Left lobe of liver (tissue), 2 donors: ENCODE measurements around the gene FILIP1. TPM values are rescaled to one million over a fixed set of nuclear protein-coding genes. Genes with fewer than 3 reads are reported as not detected.

Source experiments
- ATAC-seq: fragments of 200-7000 bp; cut with Tn5 transposase; one replicate; pipeline ENCODE4 v1.9.1; 2020; ENCODE audit warnings: mild to moderate bottlenecking, moderate library complexity
- DNase-seq: peaks from one replicate; pipeline ENCODE4 v3.0.0-alpha.2; 2020; ENCODE audit warnings: low spot score
- total RNA-seq: library from RNA; stranded (reverse); gene quantifications from one replicate; pipeline ENCODE4 v1.2.1, GENCODE V29; 2021
- donor health status: DM: no; HTN: no; CAD: no; lungs with moderate emphysema.
- donor health status: DM: no; HTN: yes; CAD: no.

Gene FILIP1
- 1.1 TPM for total RNA-seq

- ATAC-seq (peak; percentile 63), DNase-seq (no peak)
Measured at GRCh38 chr6:75493400-75494064, at the start of gene FILIP1. Gene FILIP1, minus strand, starts transcription at chr6:75493800. Its CDS starts 78,828 bp downstream, at chr6:75414972.

- DNase-seq (no peak), ATAC-seq (no peak)
Measured at GRCh38 chr6:75543311-75543710, 49.7 kb upstream of the FILIP1 start.

GRCh38 chr6:75539136-75539535 is 45.5 kb upstream of the FILIP1 start:
- ATAC-seq, result no peak

GRCh38 chr6:75532521-75532920 is 38.9 kb upstream of the FILIP1 start:
- ATAC-seq (no peak), DNase-seq (no peak)

More at GRCh38 chr6:75539136-75539535, 45.5 kb upstream of the FILIP1 start:
- DNase-seq, result no peak

GRCh38 chr6:75531174-75531573 is 37.6 kb upstream of the FILIP1 start:
- ATAC-seq, result no peak
- DNase-seq, result no peak

GRCh38 chr6:75530696-75531095 is 37.1 kb upstream of the FILIP1 start:
- DNase-seq (no peak), ATAC-seq (no peak)

- no peak for ATAC-seq
- no peak for DNase-seq
Measured at GRCh38 chr6:75528423-75528822, 34.8 kb upstream of the FILIP1 start.

- peak; percentile 53 for DNase-seq
- ATAC-seq, result peak; percentile 98
Measured at GRCh38 chr6:75526502-75527127, 33.0 kb upstream of the FILIP1 start.

GRCh38 chr6:75525682-75526081 is 32.1 kb upstream of the FILIP1 start:
- ATAC-seq (no peak), DNase-seq (no peak)

- ATAC-seq (peak; percentile 89), DNase-seq (no peak)
Measured at GRCh38 chr6:75524322-75524972, 30.8 kb upstream of the FILIP1 start.

GRCh38 chr6:75516757-75517156 is 23.2 kb upstream of the FILIP1 start:
- ATAC-seq (no peak), DNase-seq (no peak)

GRCh38 chr6:75512591-75512990 is 19.0 kb upstream of the FILIP1 start:
- ATAC-seq (no peak), DNase-seq (no peak)

- ATAC-seq (no peak), DNase-seq (no peak)
Measured at GRCh38 chr6:75505424-75505823, 11.8 kb upstream of the FILIP1 start.

- DNase-seq (no peak), ATAC-seq (no peak)
Measured at GRCh38 chr6:75504465-75505222, 11.0 kb upstream of the FILIP1 start.

- ATAC-seq (no peak), DNase-seq (no peak)
Measured at GRCh38 chr6:75503291-75503690, 9.7 kb upstream of the FILIP1 start.

GRCh38 chr6:75502884-75503283 is 9.3 kb upstream of the FILIP1 start:
- ATAC-seq, result no peak
- no peak for DNase-seq

- no peak for ATAC-seq
- DNase-seq, result no peak
Measured at GRCh38 chr6:75501756-75502155, 8.2 kb upstream of the FILIP1 start.

- DNase-seq, result no peak
- ATAC-seq, result no peak
Measured at GRCh38 chr6:75499640-75500039, 6.0 kb upstream of the FILIP1 start.

GRCh38 chr6:75498862-75499261 is 5.3 kb upstream of the FILIP1 start:
- DNase-seq (no peak), ATAC-seq (peak; percentile 18)

- no peak for DNase-seq
- ATAC-seq, result no peak
Measured at GRCh38 chr6:75497994-75498393, 4.4 kb upstream of the FILIP1 start.

GRCh38 chr6:75495011-75495410 is 1.4 kb upstream of the FILIP1 start:
- DNase-seq (no peak), ATAC-seq (no peak)
